ENCODE measurements around the gene SLX9.

Gene SLX9

GRCh38 chr21:44939532-44940115, at the start of gene SLX9:
Gene SLX9 (plus strand): TSS chr21:44940029. CDS start chr21:44940058, 29 bp downstream.
- DNase-seq (ENCODE audit: low read depth), result no peak

GRCh38 chr21:44890338-44890931, 49.4 kb upstream of the SLX9 start:
- DNase-seq (ENCODE audit: low read depth), result no peak
- H3K4me3 ChIP-seq (ENCODE audit: low read depth, low read length), result no peak overlapping the region

More at GRCh38 chr21:44939532-44940115, at the start of gene SLX9:
- H3K4me3 ChIP-seq (ENCODE audit: low read depth, low read length), result peak within 1 kb of the TSS; percentile 87

GRCh38 chr21:44890961-44891541, 48.8 kb upstream of the SLX9 start:
- no peak for DNase-seq (ENCODE audit: low read depth)
- no peak overlapping the region for H3K4me3 ChIP-seq (ENCODE audit: low read depth, low read length)

GRCh38 chr21:44891631-44892031, 48.2 kb upstream of the SLX9 start:
- H3K4me3 ChIP-seq (ENCODE audit: low read depth, low read length), result no peak overlapping the region
- no peak for DNase-seq (ENCODE audit: low read depth)

GRCh38 chr21:44892095-44892494, 47.7 kb upstream of the SLX9 start:
- no peak overlapping the region for H3K4me3 ChIP-seq (ENCODE audit: low read depth, low read length)
- no peak for DNase-seq (ENCODE audit: low read depth)

GRCh38 chr21:44892536-44893277, 47.1 kb upstream of the SLX9 start:
- DNase-seq (ENCODE audit: low read depth), result no peak
- no peak overlapping the region for H3K4me3 ChIP-seq (ENCODE audit: low read depth, low read length)

- no peak for DNase-seq (ENCODE audit: low read depth)
Measured at GRCh38 chr21:44893278-44893556, 46.6 kb upstream of the SLX9 start.

GRCh38 chr21:44893948-44894656, 45.7 kb upstream of the SLX9 start:
- DNase-seq (ENCODE audit: low read depth), result no peak
- no peak overlapping the region for H3K4me3 ChIP-seq (ENCODE audit: low read depth, low read length)

More at GRCh38 chr21:44893278-44893556, 46.6 kb upstream of the SLX9 start:
- H3K4me3 ChIP-seq (ENCODE audit: low read depth, low read length), result no peak overlapping the region

- no peak overlapping the region for H3K4me3 ChIP-seq (ENCODE audit: low read depth, low read length)
- no peak for DNase-seq (ENCODE audit: low read depth)
Measured at GRCh38 chr21:44894687-44895302, 45.0 kb upstream of the SLX9 start.

- DNase-seq (ENCODE audit: low read depth), result no peak
Measured at GRCh38 chr21:44895859-44896258, 44.0 kb upstream of the SLX9 start.

GRCh38 chr21:44896561-44897286, 43.1 kb upstream of the SLX9 start:
- H3K4me3 ChIP-seq (ENCODE audit: low read depth, low read length), result no peak overlapping the region
- no peak for DNase-seq (ENCODE audit: low read depth)

More at GRCh38 chr21:44895859-44896258, 44.0 kb upstream of the SLX9 start:
- H3K4me3 ChIP-seq (ENCODE audit: low read depth, low read length), result no peak overlapping the region

GRCh38 chr21:44897326-44898010, 42.4 kb upstream of the SLX9 start:
- DNase-seq (ENCODE audit: low read depth), result no peak
- H3K4me3 ChIP-seq (ENCODE audit: low read depth, low read length), result no peak overlapping the region

GRCh38 chr21:44898011-44898488, 41.8 kb upstream of the SLX9 start:
- DNase-seq (ENCODE audit: low read depth), result no peak
- no peak overlapping the region for H3K4me3 ChIP-seq (ENCODE audit: low read depth, low read length)

GRCh38 chr21:44898851-44899767, 40.7 kb upstream of the SLX9 start:
- H3K4me3 ChIP-seq (ENCODE audit: low read depth, low read length), result no peak overlapping the region
- no peak for DNase-seq (ENCODE audit: low read depth)

- H3K4me3 ChIP-seq (ENCODE audit: low read depth, low read length), result no peak overlapping the region
- no peak for DNase-seq (ENCODE audit: low read depth)
Measured at GRCh38 chr21:44899768-44900558, 39.9 kb upstream of the SLX9 start.

GRCh38 chr21:44900559-44901251, 39.1 kb upstream of the SLX9 start:
- no peak for DNase-seq (ENCODE audit: low read depth)
- H3K4me3 ChIP-seq (ENCODE audit: low read depth, low read length), result no peak overlapping the region

Data from skeletal muscle cell (primary cell).